ENCODE results near the gene ITGB5.

ITGB5 gene

GRCh38 chr3:124788254-124788745, 98.9 kb downstream of the ITGB5 start:
- Histone ChIP-seq H3K9ac (ENCODE audit: low read length) (no peak overlapping the region), H3K4me1 (ENCODE audit: low read length) (no peaks in the 10 kb centered on the region), H4K20me1 (ENCODE audit: insufficient read depth, low read length) (no peaks in the 10 kb centered on the region), H3K4me3 (ENCODE audit: low read length) (no peak overlapping the region), H3K36me3 (replicated peaks; ENCODE audit: low read depth, low read length) (no peaks in the 10 kb centered on the region), H3K27me3 (ENCODE audit: low read depth, low read length) (0 out of 2 replicates have a peak, but pooled peaks cover 4% of the 10 kb centered on the region), H3K79me2 (ENCODE audit: low read length) (no peaks in the 10 kb centered on the region), H3K27ac (ENCODE audit: low read length) (no peak overlapping the region), H2AFZ (ENCODE audit: low read depth, low read length) (no peak overlapping the region), H3K9me3 (ENCODE audit: insufficient read depth, low read length) (no peaks in the 10 kb centered on the region), H3K4me2 (ENCODE audit: low read length) (no peak overlapping the region)
- TF ChIP-seq EZH2phosphoT487 (IDR thresholded peaks at IDR 0.05; ENCODE audit: low read depth) = no peak
- TF ChIP-seq CTCF (IDR thresholded peaks at IDR 0.05; ENCODE audit: low read depth, low read length) = no peak

DNA sequence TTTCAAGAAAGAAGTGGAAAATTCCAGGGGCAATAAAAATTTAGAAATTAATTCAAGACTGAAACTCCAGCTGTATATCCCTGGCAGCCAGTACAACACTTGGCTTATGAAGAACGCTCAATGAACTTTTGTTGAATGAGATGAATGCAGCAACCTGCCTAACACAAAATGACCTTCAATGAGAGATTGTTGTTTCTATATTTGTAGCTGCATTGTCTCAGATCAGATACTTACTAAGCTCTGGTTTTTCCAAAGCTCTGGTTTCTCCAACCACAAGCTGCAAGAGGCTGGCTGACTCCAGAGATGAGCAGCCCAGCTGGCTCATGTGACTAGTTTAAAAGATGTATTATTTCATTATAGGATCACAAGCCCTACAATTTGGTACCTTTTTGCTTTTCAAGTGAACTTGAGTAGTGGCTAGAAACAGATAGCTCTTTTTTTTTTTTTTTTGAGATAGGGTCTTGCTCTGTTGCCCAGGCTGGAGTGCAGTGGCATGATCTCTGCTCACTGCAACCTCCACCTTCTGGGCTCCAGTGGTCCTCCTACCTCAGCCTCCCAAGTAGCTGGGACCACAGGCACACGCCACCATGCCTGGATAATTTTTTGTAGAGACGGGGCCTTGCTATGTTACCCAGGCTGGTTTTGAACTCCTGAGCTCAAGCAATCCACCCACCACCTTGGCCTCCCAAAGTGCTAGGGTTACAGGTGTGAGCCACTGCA, 99.5 kb downstream of the ITGB5 start:
- H3K4me2 ChIP-seq (ENCODE audit: low read length) = no peak overlapping the region
- H3K4me3 ChIP-seq (ENCODE audit: low read length) = no peak overlapping the region
- no peak overlapping the region for H3K27ac ChIP-seq (ENCODE audit: low read length)
- H3K9me3 ChIP-seq (ENCODE audit: insufficient read depth, low read length) = no peaks in the 10 kb centered on the region
- H3K27me3 ChIP-seq (ENCODE audit: low read depth, low read length) = 0 out of 2 replicates have a peak, but pooled peaks cover 4% of the 10 kb centered on the region
- TF ChIP-seq CTCF (IDR thresholded peaks at IDR 0.05; ENCODE audit: low read depth, low read length) = no peak
- TF ChIP-seq EZH2phosphoT487 (IDR thresholded peaks at IDR 0.05; ENCODE audit: low read depth) = no peak
- H3K36me3 ChIP-seq (replicated peaks; ENCODE audit: low read depth, low read length) = no peaks in the 10 kb centered on the region
- H3K9ac ChIP-seq (ENCODE audit: low read length) = no peak overlapping the region
- no peak overlapping the region for H2AFZ ChIP-seq (ENCODE audit: low read depth, low read length)
- no peaks in the 10 kb centered on the region for H3K79me2 ChIP-seq (ENCODE audit: low read length)
- no peaks in the 10 kb centered on the region for H3K4me1 ChIP-seq (ENCODE audit: low read length)
- H4K20me1 ChIP-seq (ENCODE audit: insufficient read depth, low read length) = no peaks in the 10 kb centered on the region

GRCh38 chr3:124786511-124787241, 100.5 kb downstream of the ITGB5 start:
- Histone ChIP-seq H3K36me3 (replicated peaks; ENCODE audit: low read depth, low read length) (no peaks in the 10 kb centered on the region), H3K27me3 (ENCODE audit: low read depth, low read length) (0 out of 2 replicates have a peak, but pooled peaks cover 4% of the 10 kb centered on the region), H3K4me1 (ENCODE audit: low read length) (no peaks in the 10 kb centered on the region), H3K27ac (ENCODE audit: low read length) (no peak overlapping the region), H4K20me1 (ENCODE audit: insufficient read depth, low read length) (no peaks in the 10 kb centered on the region), H3K9me3 (ENCODE audit: insufficient read depth, low read length) (no peaks in the 10 kb centered on the region), H3K9ac (ENCODE audit: low read length) (no peak overlapping the region), H3K79me2 (ENCODE audit: low read length) (no peaks in the 10 kb centered on the region), H3K4me3 (ENCODE audit: low read length) (no peak overlapping the region), H3K4me2 (ENCODE audit: low read length) (no peak overlapping the region), H2AFZ (ENCODE audit: low read depth, low read length) (no peak overlapping the region)
- TF ChIP-seq CTCF (IDR thresholded peaks at IDR 0.05; ENCODE audit: low read depth, low read length) = peak; percentile 56
- TF ChIP-seq EZH2phosphoT487 (IDR thresholded peaks at IDR 0.05; ENCODE audit: low read depth) = no peak

DNA sequence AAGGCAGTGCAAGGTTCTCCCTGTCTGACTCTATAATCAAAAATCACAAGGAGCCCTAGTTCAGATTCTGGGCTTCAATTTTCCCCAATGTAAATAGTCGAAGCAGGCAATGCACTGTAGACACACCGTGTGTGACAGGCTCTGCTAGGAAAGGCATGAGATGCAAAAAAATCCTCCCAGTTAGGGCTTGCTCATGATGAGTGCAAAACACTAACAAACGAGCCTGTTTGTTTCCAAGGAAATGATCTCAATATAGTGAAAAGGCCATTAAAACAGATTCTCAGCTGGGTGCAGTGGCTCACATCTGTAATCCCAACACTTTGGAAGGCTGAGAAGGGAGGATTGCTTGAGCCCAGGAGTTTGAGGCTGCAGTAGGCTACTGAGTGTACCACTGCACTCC, 101.2 kb downstream of the ITGB5 start:
- Histone ChIP-seq H3K79me2 (ENCODE audit: low read length) (no peaks in the 10 kb centered on the region), H3K27ac (ENCODE audit: low read length) (no peak overlapping the region), H3K9ac (ENCODE audit: low read length) (no peak overlapping the region), H3K4me2 (ENCODE audit: low read length) (no peak overlapping the region), H2AFZ (ENCODE audit: low read depth, low read length) (no peak overlapping the region), H3K4me1 (ENCODE audit: low read length) (no peaks in the 10 kb centered on the region), H3K4me3 (ENCODE audit: low read length) (no peak overlapping the region), H3K36me3 (replicated peaks; ENCODE audit: low read depth, low read length) (no peaks in the 10 kb centered on the region), H3K9me3 (ENCODE audit: insufficient read depth, low read length) (no peaks in the 10 kb centered on the region), H3K27me3 (ENCODE audit: low read depth, low read length) (no peaks in the 10 kb centered on the region), H4K20me1 (ENCODE audit: insufficient read depth, low read length) (no peaks in the 10 kb centered on the region)
- TF ChIP-seq EZH2phosphoT487 (IDR thresholded peaks at IDR 0.05; ENCODE audit: low read depth) (no peak), CTCF (IDR thresholded peaks at IDR 0.05; ENCODE audit: low read depth, low read length) (no peak)
